ENCODE measurements around the gene IRS1. TPM values are rescaled to one million over a fixed set of nuclear protein-coding genes. Genes with fewer than 3 reads are reported as not detected.

The IRS1 gene
- total RNA-seq, 1 experiment from 2014 or later, result 15.0 TPM

- no peak overlapping the region for H3K9ac ChIP-seq (ENCODE audit: extremely low read depth, insufficient read length, low read length)
- H3K23me2 ChIP-seq (ENCODE audit: insufficient read length, low read depth, low read length, poor library complexity, severe bottlenecking), result peaks cover 9% of the 10 kb centered on the region
- H4K5ac ChIP-seq (ENCODE audit: insufficient read length, low read depth, low read length), result no peak overlapping the region
- H2AK5ac ChIP-seq (ENCODE audit: insufficient read length, low read length), result no peak overlapping the region
- no peak overlapping the region for H2AFZ ChIP-seq (ENCODE audit: low read length)
- H2BK5ac ChIP-seq (ENCODE audit: insufficient read length, low read length), result no peak overlapping the region
- H3K4me2 ChIP-seq (ENCODE audit: insufficient read depth, insufficient read length, low read length), result no peak overlapping the region
- no peak overlapping the region for H3K18ac ChIP-seq (ENCODE audit: insufficient read length, low read depth, low read length)
- H3K79me1 ChIP-seq (ENCODE audit: insufficient read depth, low read depth, low read length, poor library complexity, severe bottlenecking), result no peaks in the 10 kb centered on the region
- Mint-ChIP-seq H3K27me3 (ENCODE audit: low read depth) (peaks cover 13% of the 10 kb centered on the region), H3K27ac (no peak overlapping the region), H3K4me1 (peaks cover 11 to 12% of the 10 kb centered on the region in 2 experiments), H3K36me3 (ENCODE audit: insufficient read depth in 1 of 3, low read depth in 3 of 3) (peaks cover 11 to 27% (median 18%) of the 10 kb centered on the region in 3 experiments), H3K4me3 (no peak overlapping the region), H3K9me3 (peaks cover 4 to 7% of the 10 kb centered on the region in 2 experiments; a peak in 2 of 5 replicates)
- H2BK15ac ChIP-seq (ENCODE audit: low read depth, low read length), result no peak overlapping the region
- no peak overlapping the region for H3K4ac ChIP-seq (ENCODE audit: low read depth, low read length)
- H3K56ac ChIP-seq (ENCODE audit: insufficient read length, low read depth, low read length), result no peak overlapping the region
- TF ChIP-seq CTCF (conservative IDR thresholded peaks at IDR 0.05), result no peak
- no peaks in the 10 kb centered on the region for H3K4me1 ChIP-seq (ENCODE audit: insufficient read depth, low read length)
- H3T11ph ChIP-seq (ENCODE audit: low read length), result no peak overlapping the region
- WGBS (ENCODE audit: extremely low coverage, insufficient read length, low lambda C conversion rate), result no CpG with 5 or more reads among the region's 3 CpGs
- no peak overlapping the region for H3K14ac ChIP-seq (ENCODE audit: insufficient read depth, low read length)
- no peak overlapping the region for H2BK120ac ChIP-seq (ENCODE audit: low read depth, low read length, poor library complexity, severe bottlenecking)
- H3K79me2 ChIP-seq (ENCODE audit: insufficient read depth, low read length), result no peaks in the 10 kb centered on the region
- DNase-seq, result no peak
- no peaks in the 10 kb centered on the region for H4K20me1 ChIP-seq (ENCODE audit: control insufficient read depth, insufficient read depth, insufficient read length)
- H2BK12ac ChIP-seq (ENCODE audit: insufficient read length, low read depth, low read length), result no peak overlapping the region
- H3K27ac ChIP-seq (ENCODE audit: insufficient read length, low read depth, low read length), result no peak overlapping the region
- no peaks in the 10 kb centered on the region for H3K27me3 ChIP-seq (ENCODE audit: insufficient read depth, low read length)
- no peak overlapping the region for H2BK20ac ChIP-seq (ENCODE audit: low read depth, low read length, poor library complexity, severe bottlenecking)
- H3K9me3 ChIP-seq (ENCODE audit: control insufficient read depth, low read depth, low read length), result no peaks in the 10 kb centered on the region
- no peak overlapping the region for H4K91ac ChIP-seq (ENCODE audit: insufficient read length, low read depth, low read length)
- H3K23ac ChIP-seq (ENCODE audit: insufficient read length, low read depth, low read length), result no peak overlapping the region
- H4K8ac ChIP-seq (replicated peaks; ENCODE audit: insufficient read length, low read depth, low read length), result no peak overlapping the region
These were observed 39.1 kb upstream of the IRS1 start for GRCh38 chr2:226838722-226839121.

All from H9 (cell line).